Measurements from ENCODE around the gene CYB561D1. TPM values are rescaled to one million over a fixed set of nuclear protein-coding genes. Genes with fewer than 3 reads are reported as not detected.
A peak's percentile ranks its signal among the peaks of the same experiment; 100 is the strongest.

CYB561D1 gene
- total and polyA plus RNA-seq, 2 experiments from 2014 or later, result 5.9 to 9.6 TPM

DNA sequence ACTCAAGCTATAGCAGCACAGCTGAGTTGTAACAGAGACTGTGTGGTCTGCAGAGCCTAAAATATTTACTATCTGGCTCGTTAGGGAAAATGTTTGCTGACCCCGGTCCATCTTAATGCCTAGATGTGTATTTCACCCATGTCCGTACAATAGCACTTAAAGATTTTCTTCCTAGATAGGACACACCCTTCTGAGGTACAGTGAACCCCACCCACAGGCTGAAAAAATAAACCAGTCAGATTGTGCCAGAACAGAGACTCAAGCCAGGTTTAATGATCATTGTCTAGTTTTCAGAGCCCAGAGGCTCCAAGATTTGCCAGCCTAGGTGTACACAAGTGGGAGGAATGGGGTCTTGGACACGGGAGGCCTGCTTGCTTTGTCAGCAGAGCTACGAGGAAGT, 10.0 kb downstream of the CYB561D1 start:
- H3K9me3 ChIP-seq (ENCODE audit: low read depth), result no peaks in the 10 kb centered on the region
- WGBS, 2 experiments (ENCODE audit: low coverage in 1 of 2, low lambda C conversion rate in 2 of 2, missing lambda C conversion rate in 2 of 2), result 81 to 83% methylated on average over 5 of the region's 5 CpGs
- no peaks in the 10 kb centered on the region for H3K79me2 ChIP-seq (ENCODE audit: insufficient read depth)
- no peak for DNase-seq
- H3K27me3 ChIP-seq (replicated peaks; ENCODE audit: insufficient read depth), result no peaks in the 10 kb centered on the region
- no peaks in the 10 kb centered on the region for H3K9me2 ChIP-seq (ENCODE audit: insufficient read depth)
- in situ Hi-C loops (cut with MboI), result no loop called here
- H3K27ac ChIP-seq, result no peak overlapping the region
- H3K9ac ChIP-seq, result no peak overlapping the region
- H3K4me3 ChIP-seq, result no peak overlapping the region
- no peaks in the 10 kb centered on the region for H3K36me3 ChIP-seq (ENCODE audit: low read depth)
- peaks cover 21% of the 10 kb centered on the region for H3K4me1 ChIP-seq (ENCODE audit: insufficient read depth)
- TF ChIP-seq EZH2 (IDR thresholded peaks at IDR 0.05; ENCODE audit: insufficient read depth, poor library complexity, severe bottlenecking) (no peak), EZH2phosphoT487 (IDR thresholded peaks at IDR 0.05; ENCODE audit: insufficient read depth, low read depth) (no peak)
- H3F3A ChIP-seq (ENCODE audit: insufficient read depth), result peaks cover 10% of the 10 kb centered on the region; the same call in 1 of the 2 replicates
- H2AFZ ChIP-seq, result no peak overlapping the region
- no peaks in the 10 kb centered on the region for H4K20me1 ChIP-seq (ENCODE audit: insufficient read depth)
- no peak overlapping the region for H3K4me2 ChIP-seq (ENCODE audit: unreplicated experiment)

DNA sequence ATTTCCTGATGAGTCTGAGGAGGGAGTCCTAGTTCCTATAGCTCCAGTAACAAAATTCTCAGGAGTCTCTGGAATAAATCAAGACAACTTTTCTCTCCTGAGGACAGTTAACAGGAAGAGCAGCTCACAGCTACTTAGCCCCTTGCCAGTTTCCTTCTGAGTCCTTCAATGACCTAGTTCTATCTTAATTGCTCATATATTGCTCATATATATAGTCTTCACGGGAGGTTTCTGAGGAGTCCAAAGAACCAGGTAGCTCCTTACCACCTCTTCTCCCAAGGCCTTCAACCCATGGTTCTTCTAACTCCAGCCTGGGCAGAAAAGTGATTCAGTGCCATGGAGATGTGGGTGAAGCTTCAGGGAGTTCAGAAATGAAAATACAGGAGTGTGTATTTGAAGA, 11.1 kb downstream of the CYB561D1 start:
- Histone ChIP-seq H3K4me2 (ENCODE audit: unreplicated experiment) (no peak overlapping the region), H3K36me3 (ENCODE audit: low read depth) (no peaks in the 10 kb centered on the region), H3K4me1 (ENCODE audit: insufficient read depth) (peaks cover 19% of the 10 kb centered on the region), H3K79me2 (ENCODE audit: insufficient read depth) (no peaks in the 10 kb centered on the region), H2AFZ (no peak overlapping the region), H3K4me3 (no peak overlapping the region), H3K9ac (no peak overlapping the region), H3K9me2 (ENCODE audit: insufficient read depth) (no peaks in the 10 kb centered on the region), H3K27me3 (replicated peaks; ENCODE audit: insufficient read depth) (no peaks in the 10 kb centered on the region), H3K27ac (no peak overlapping the region), H3F3A (ENCODE audit: insufficient read depth) (peaks cover 10% of the 10 kb centered on the region; the same call in 1 of the 2 replicates), H4K20me1 (ENCODE audit: insufficient read depth) (no peaks in the 10 kb centered on the region), H3K9me3 (ENCODE audit: low read depth) (no peaks in the 10 kb centered on the region)
- WGBS, 2 experiments (ENCODE audit: low coverage in 1 of 2, low lambda C conversion rate in 2 of 2, missing lambda C conversion rate in 2 of 2), result 87 to 95% methylated on average over 1 of the region's 1 CpG
- in situ Hi-C loops (cut with MboI), result no loop called here
- no peak for DNase-seq
- TF ChIP-seq EZH2 (IDR thresholded peaks at IDR 0.05; ENCODE audit: insufficient read depth, poor library complexity, severe bottlenecking) (no peak), EZH2phosphoT487 (IDR thresholded peaks at IDR 0.05; ENCODE audit: insufficient read depth, low read depth) (no peak)

DNA sequence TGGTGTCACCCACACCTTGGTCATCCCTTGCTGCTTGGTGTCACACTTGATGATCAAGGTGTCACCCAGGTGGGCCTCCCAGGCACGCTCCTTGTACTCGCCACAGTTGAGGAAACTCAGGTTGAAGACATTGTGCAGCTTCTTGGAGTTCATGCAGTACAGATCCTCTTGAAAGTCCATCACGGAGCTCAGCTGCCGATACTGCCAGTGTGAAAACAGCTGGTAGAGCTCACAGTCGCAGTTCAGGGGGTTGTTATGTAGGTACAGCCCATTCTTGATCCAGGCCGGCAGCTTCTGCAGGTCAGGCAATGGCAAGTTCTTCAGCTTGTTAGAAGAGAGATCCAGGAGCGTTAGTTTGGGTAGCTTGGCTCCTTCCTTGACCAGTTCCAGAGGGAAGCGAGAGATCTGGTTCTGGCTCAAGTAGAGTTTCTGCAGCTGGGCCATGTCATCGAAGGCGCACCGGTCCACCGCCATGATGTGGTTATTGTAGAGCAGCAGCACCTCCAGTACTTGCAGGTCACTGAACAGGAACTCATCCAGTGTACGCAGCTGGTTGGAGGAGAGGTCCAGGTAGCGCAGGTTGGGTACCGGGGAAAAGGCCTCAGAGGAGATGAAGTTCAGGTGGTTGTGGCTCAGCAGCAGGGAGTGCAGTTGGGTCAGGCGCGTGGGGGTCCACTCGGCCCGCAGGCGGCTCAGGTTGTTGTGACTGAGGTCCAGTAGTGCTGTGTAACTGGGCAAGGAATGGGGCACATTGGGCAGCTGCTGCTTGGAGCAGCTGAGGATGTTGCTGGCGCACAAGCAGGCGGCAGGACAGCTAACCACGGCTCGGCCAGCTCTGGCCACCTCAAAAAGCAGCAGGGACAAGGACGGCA, 14.3 kb downstream of the CYB561D1 start:
- no peaks in the 10 kb centered on the region for H3K36me3 ChIP-seq (ENCODE audit: low read depth)
- no peak overlapping the region for H3K4me3 ChIP-seq
- no peaks in the 10 kb centered on the region for H3K27me3 ChIP-seq (replicated peaks; ENCODE audit: insufficient read depth)
- no peaks in the 10 kb centered on the region for H3F3A ChIP-seq (ENCODE audit: insufficient read depth)
- no peaks in the 10 kb centered on the region for H3K9me3 ChIP-seq (ENCODE audit: low read depth)
- H4K20me1 ChIP-seq (ENCODE audit: insufficient read depth), result no peaks in the 10 kb centered on the region
- no peaks in the 10 kb centered on the region for H3K79me2 ChIP-seq (ENCODE audit: insufficient read depth)
- no peak overlapping the region for H2AFZ ChIP-seq
- no peak for TF ChIP-seq EZH2phosphoT487 (IDR thresholded peaks at IDR 0.05; ENCODE audit: insufficient read depth, low read depth)
- TF ChIP-seq EZH2 (IDR thresholded peaks at IDR 0.05; ENCODE audit: insufficient read depth, poor library complexity, severe bottlenecking), result no peak
- H3K9ac ChIP-seq, result no peak overlapping the region
- 96% methylated on average over 25 of the region's 25 CpGs for WGBS, 2 experiments (ENCODE audit: low coverage in 1 of 2, low lambda C conversion rate in 2 of 2, missing lambda C conversion rate in 2 of 2)
- DNase-seq, result no peak
- peaks cover 4% of the 10 kb centered on the region; the same call in 1 of the 2 replicates for H3K4me1 ChIP-seq (ENCODE audit: insufficient read depth)
- H3K4me2 ChIP-seq (ENCODE audit: unreplicated experiment), result no peak overlapping the region
- H3K27ac ChIP-seq, result no peak overlapping the region
- in situ Hi-C loops (cut with MboI), result no loop called here
- H3K9me2 ChIP-seq (ENCODE audit: insufficient read depth), result no peaks in the 10 kb centered on the region

- Histone ChIP-seq H3K36me3 (ENCODE audit: low read depth) (no peaks in the 10 kb centered on the region), H2AFZ (peak overlapping the region; percentile 97; the same call in 1 of the 2 replicates), H3K27ac (no peak overlapping the region), H3K4me2 (ENCODE audit: unreplicated experiment) (peak overlapping the region; percentile 98), H3K27me3 (replicated peaks; ENCODE audit: insufficient read depth) (no peaks in the 10 kb centered on the region), H3K79me2 (ENCODE audit: insufficient read depth) (no peaks in the 10 kb centered on the region), H3K9me2 (ENCODE audit: insufficient read depth) (no peaks in the 10 kb centered on the region), H3K4me3 (peak overlapping the region; percentile 92), H3K4me1 (ENCODE audit: insufficient read depth) (peaks cover 4% of the 10 kb centered on the region; the same call in 1 of the 2 replicates), H3F3A (ENCODE audit: insufficient read depth) (no peaks in the 10 kb centered on the region), H4K20me1 (ENCODE audit: insufficient read depth) (no peaks in the 10 kb centered on the region), H3K9me3 (ENCODE audit: low read depth) (no peaks in the 10 kb centered on the region), H3K9ac (peak overlapping the region; percentile 59; the same call in 1 of the 2 replicates)
- DNase-seq, result no peak
- 56 to 67% methylated on average over 7 of the region's 7 CpGs for WGBS, 2 experiments (ENCODE audit: low coverage in 1 of 2, low lambda C conversion rate in 2 of 2, missing lambda C conversion rate in 2 of 2)
- in situ Hi-C loops (cut with MboI), result no loop called here
- TF ChIP-seq EZH2 (IDR thresholded peaks at IDR 0.05; ENCODE audit: insufficient read depth, poor library complexity, severe bottlenecking), result no peak
- no peak for TF ChIP-seq EZH2phosphoT487 (IDR thresholded peaks at IDR 0.05; ENCODE audit: insufficient read depth, low read depth)
These were observed 14.9 kb downstream of the CYB561D1 start for GRCh38 chr1:109508873-109509175.

All from GM23248 (cell line).